GM12864 (cell line): ENCODE data around the gene DPEP2NB.

Experiments used
- DNase-seq: peaks from one replicate; pipeline ENCODE4 v3.0.0-alpha.2; 2011; ENCODE audit warnings: low read depth
- H3K4me3 ChIP-seq: 2 replicates; pipeline ENCODE4 v1.5.1; 2011; ENCODE audit warnings: mild to moderate bottlenecking, low read depth, low read length, control low read depth
- CTCF ChIP-seq: IDR thresholded peaks from 2 replicates; pipeline ENCODE4 v1.5.1; 2011; ENCODE audit warnings: low read depth, mild to moderate bottlenecking, moderate library complexity, low read length, control low read depth, inconsistent platforms; ENCODE audit errors: missing control alignments

Gene DPEP2NB

DNA sequence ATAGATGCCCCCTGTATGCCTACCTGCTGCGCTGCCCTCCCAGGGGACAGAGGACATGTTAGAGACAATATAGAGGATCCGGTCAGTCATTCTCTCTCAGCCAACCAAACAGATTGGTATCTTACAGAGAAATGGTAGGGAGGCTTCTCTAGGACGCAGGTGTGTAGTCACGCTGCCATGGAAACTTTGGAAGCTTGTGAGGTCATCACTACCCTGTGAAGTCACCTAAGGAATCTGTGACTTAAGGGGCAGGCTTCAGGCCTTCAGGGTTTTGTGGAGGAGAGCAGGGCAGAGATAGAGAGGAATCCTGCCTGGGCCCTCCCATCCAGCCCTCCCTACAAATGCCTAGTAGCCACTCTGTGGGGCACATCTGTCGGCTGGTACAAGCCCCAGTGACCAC lies at the start of gene DPEP2NB:
Gene DPEP2NB, minus strand, starts transcription at position 231 of the 400 bp plus-strand sequence. Its CDS starts 141 bp downstream, at position 90.
- no peak for TF ChIP-seq CTCF
- H3K4me3 ChIP-seq: no peak within 1 kb of the TSS
- no peak for DNase-seq

GRCh38 chr16:68064791-68065365 lies 49.2 kb upstream of the DPEP2NB start:
- no peak for DNase-seq
- H3K4me3 ChIP-seq: no peak overlapping the region
- TF ChIP-seq CTCF: peak; percentile 92

DNA sequence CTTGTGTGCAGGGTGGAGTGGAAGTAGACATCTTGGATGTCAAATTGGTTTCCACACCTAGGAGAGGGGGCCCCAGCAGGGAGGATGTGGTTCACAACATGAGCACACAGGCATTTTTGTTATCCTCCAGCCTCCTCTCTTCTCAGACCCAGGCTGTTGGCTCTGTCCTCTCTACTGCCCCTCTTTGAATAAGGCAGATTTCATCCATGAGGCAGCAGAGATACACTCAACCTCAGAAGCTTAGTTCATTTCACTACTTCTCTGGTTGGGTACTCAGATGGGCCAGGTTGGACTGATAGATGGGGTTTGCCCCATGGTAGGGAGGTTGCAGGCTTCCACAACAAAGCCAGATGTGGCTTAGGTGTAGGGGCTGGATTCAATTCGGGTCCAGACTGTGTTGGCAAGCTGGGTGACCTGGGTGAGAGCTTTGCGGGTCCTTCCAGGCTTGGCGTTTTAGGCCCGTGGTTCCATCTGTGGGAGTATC lies 47.2 kb upstream of the DPEP2NB start:
- no peak for DNase-seq
- H3K4me3 ChIP-seq: no peak overlapping the region
- no peak for TF ChIP-seq CTCF

DNA sequence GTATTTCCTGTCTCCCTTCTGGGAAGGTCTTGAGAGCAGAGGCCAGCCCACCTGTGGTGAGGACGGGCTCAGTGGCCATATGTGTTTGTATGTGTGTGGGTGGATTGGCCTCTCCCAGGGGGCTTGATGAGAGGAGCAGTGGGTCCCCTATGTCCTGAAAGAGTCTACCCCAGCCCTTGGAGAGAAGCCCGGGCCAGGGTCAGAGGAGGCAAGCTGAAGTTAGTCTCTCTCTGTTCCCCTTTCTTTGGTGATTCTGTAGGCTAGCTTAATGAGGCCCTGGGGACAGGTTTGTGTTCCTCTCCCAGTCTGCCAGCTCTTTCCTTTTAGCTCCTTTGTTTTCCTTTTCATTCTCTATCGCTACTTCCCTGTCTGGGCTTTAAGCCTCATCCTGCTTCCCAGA lies 45.7 kb upstream of the DPEP2NB start:
- TF ChIP-seq CTCF: no peak
- no peak overlapping the region for H3K4me3 ChIP-seq
- no peak for DNase-seq

GRCh38 chr16:68059804-68060203 lies 44.1 kb upstream of the DPEP2NB start:
- DNase-seq: no peak
- TF ChIP-seq CTCF: no peak
- H3K4me3 ChIP-seq: no peak overlapping the region

DNA sequence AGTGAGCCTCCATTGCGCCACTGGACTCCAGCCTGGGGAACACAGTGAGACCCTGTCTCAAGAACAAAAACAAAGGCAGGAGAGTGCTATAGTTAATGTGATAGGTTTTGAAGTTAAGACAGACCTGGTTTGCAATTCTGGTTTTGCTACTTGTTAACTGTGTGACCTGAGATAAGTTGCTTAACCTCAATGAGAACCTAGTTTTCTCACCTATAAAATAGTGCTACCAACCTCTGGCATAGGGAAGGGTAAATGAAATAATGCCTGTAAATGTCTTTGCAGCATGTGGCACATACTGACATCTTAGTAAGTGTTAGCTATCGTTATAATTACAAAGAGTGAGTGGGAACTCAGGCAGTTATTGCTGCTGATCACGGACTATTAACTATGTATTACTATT lies 39.7 kb upstream of the DPEP2NB start:
- H3K4me3 ChIP-seq: no peak overlapping the region
- TF ChIP-seq CTCF: no peak
- DNase-seq: no peak

DNA sequence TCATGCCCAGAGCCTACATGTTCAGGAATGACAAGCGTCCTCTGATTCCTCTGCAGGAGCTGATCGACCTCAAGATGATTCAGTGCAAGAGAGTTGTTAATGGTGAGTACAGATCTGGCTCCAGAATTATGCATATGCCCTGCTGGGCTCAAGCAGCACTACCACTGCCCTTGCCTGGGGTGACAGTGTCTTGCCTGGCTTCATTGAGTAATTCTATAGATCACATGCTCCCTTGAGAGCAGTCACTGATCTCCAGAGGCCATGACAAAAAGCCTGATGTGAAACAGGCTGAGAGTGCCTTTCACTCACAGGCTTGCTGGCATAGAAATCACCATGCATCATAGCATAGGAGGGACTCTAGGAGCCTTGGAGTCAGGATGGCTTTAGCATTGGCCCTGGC lies 33.7 kb upstream of the DPEP2NB start:
- TF ChIP-seq CTCF: no peak
- no peak overlapping the region for H3K4me3 ChIP-seq
- DNase-seq: no peak
